HG02588 (cell line): ENCODE measurements around the gene NF1.
"Not testable (repeated sequence)": the region's sequence is repeated elsewhere in the genome, so short reads cannot be mapped to it uniquely, and the experiment has no call there.

Experiments
- ATAC-seq: cut with Tn5 transposase; IDR thresholded peaks from one replicate; pipeline ENCODE4 v1.9.1; 2021; ENCODE audit warnings: mild to moderate bottlenecking, moderate library complexity; ENCODE audit not compliant: unreplicated experiment

NF1 gene

DNA sequence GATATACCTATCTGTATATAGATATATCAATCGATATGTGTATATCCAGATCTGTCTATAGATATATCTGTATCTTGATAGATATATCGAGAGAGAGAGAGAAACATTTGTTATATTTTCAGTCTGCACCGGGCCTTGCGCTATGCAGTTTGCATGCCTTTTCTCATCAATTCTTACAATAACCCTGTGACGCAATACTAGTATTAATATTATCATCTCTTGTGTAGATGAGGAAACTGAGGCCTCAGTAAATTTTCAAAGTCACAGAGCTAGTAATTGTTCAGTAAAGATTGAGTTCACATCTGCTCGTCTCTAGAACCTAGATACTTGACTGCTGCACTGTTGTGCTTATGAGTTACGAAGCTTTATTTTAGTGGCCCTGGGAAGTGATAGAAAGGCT is 77.6 kb downstream of the NF1 start:
- no peak for ATAC-seq

GRCh38 chr17:31174215-31174614 is 79.4 kb downstream of the NF1 start:
- no peak for ATAC-seq

DNA sequence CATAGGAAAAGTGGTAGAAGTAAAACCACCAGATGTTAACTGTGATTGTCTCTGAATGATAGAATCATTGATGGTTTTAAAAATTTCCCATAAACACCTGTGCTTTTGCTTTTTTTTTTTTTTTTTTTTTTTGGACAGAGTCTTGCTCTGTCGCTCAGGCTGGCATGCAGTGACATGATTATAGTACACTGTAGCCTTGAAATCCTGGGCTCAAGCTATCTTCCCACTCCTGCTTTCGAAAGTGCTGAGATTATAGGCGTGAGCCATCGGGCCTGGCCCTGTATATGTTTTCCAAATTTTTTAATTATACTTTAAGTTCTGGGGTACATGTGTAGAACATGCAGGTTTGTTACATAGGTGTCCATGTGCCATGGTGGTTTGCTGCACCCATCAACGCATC is 80.5 kb downstream of the NF1 start:
- ATAC-seq: no peak

DNA sequence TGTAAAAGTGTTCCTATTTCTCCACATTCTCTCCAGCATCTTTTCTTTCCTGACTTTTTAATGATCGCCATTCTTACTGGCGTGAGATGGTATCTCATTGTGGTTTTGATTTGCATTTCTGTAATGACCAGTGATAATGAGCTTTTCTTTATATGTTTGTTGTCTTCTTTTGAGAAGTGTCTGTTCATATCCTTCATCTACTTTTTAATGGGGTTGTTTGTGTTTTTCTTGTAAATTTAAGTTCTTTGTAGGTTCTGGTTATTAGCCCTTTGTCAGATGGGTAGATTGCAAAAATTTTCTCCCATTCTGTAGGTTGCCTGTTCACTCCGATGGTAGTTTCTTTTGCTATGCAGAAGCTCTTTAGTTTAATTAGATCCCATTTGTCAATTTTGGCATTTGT is 81.4 kb downstream of the NF1 start:
- not testable (repeated sequence) for ATAC-seq

DNA sequence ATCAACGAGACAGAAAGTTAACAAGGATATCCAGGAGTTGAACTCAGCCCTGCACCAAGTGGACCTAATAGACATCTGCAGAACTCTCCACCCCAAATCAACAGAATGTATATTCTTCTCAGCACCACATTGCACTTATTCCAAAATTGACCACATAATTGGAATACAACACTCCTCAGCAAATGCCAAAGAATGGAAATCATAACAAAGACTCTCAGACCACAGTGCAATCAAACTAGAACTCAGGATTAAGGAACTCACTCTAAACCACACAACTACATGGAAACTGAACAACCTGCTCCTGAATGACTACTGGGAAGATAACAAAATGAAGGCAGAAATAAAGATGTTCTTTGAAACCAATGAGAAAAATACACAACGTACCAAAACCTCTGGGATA is 84.2 kb downstream of the NF1 start:
- not testable (repeated sequence) for ATAC-seq

DNA sequence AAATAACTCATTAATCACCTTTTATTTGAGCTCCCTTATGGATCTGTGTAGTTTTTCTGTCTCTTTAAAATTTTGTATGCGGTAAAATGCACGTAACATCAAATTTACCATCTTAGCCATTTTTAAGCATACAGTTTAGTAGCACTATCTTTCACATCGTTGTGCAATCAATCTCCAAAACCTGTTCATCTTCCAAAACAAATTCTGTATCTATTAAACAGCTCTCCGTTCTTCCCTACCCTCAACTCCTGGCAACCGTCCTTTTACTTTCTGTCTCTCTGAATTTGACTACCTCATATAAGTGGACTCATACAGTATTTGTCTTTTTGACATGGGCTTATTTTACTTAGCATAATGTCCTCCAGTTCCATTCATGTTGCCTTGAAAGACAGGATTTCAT is 100.5 kb downstream of the NF1 start:
- no peak for ATAC-seq

DNA sequence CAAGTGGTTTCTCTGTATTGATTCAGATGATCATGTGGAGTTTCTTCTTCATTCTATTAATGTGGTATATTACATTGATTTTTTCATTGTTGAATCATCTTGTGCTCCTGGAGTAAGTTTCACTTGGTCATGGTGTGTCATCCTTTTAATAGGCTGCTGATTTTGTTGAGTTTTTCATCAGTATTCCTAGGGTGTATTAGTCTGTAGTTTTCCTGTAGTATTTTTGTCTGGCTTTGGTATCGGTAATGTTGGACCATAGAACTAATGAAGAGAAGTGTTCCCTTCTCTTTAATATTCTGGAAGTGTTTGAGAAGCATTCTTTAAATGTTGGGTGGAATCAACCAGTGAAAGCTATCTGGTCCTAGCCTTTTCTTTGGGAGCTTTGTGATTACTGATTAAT is 103.2 kb downstream of the NF1 start:
- ATAC-seq: no peak

DNA sequence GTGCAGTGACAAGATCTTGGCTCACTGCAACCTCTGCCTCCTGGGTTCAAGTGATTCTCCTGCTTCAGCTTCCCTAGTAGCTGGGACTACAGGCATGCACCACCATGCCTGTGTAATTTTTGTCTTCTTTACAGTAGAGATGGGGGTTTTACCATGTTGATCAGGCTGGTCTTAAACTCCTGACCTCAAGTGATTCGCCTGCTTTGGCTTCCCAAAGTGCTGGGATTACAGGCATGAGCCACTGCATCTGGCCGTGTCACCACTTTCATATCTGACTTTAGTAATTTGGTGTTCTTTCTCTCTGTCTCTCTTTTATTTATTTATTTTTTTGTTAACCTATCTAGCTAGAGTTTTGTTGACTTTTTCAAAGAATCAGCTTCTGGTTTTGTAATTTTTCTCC is 103.9 kb downstream of the NF1 start:
- ATAC-seq: not testable (repeated sequence)

- ATAC-seq: no peak
Observed at GRCh38 chr17:31200287-31200686, 105.5 kb downstream of the NF1 start.

DNA sequence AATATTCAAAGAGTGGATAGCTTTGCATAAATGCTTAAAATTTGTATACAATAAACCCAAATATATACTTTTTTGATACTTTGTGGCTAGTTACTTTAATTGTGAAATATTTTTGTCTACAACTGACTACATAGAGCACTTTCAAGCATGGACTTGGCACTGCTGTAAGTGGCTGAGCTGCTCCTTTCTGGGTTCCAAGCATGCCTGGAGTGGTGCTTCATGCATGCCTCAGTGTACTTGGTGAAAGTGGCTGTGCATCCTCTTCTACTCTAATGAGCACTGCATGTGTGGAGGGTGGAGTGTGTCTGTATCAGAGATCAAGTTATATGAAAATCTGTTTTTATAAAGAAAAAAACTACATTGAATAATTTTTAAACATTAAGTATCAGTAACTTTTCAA is 108.2 kb downstream of the NF1 start:
- no peak for ATAC-seq

GRCh38 chr17:31211352-31212012 is 116.7 kb downstream of the NF1 start:
- no peak for ATAC-seq

GRCh38 chr17:31216031-31216751 is 121.4 kb downstream of the NF1 start:
- no peak for ATAC-seq

DNA sequence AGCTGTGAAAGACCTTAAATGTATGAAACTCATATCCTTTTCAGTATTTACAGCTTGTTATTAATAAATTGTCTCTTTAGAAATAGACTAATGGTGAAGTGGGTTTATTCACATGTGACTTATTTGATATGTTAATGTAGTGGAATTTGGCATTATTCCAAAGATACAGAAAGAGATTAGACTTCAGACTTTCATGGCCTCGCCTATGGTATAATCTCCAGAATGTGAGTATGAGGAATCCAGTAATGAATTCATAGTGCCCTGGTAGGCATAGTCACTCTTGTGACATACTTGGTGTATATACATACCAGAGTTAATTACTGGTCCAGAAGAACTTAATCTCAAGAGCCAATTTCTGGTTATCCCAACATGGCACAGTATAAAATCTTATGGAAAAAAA is 129.6 kb downstream of the NF1 start:
- no peak for ATAC-seq

DNA sequence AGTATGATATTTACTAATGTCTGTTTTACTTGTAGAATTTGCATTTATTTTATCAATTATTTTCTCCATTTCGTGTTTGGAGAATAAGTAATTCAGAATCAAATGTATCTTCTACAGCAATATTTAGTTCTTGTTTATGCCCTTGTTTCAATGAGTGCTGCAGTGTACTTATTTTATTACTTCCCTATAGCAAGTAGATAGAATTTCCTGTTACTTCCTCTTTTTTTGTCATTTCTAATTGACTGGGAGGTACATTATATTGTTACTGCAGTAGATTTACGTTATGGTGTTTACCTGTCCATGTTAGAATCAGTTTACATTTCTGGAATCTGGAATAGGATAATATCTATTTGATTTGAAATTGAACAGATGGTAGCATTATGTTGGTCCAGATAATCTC is 131.1 kb downstream of the NF1 start:
- no peak for ATAC-seq

- no peak for ATAC-seq
Observed at GRCh38 chr17:31226373-31226772, 131.6 kb downstream of the NF1 start.

- no peak for ATAC-seq
Observed at GRCh38 chr17:31226950-31227349, 132.2 kb downstream of the NF1 start.

DNA sequence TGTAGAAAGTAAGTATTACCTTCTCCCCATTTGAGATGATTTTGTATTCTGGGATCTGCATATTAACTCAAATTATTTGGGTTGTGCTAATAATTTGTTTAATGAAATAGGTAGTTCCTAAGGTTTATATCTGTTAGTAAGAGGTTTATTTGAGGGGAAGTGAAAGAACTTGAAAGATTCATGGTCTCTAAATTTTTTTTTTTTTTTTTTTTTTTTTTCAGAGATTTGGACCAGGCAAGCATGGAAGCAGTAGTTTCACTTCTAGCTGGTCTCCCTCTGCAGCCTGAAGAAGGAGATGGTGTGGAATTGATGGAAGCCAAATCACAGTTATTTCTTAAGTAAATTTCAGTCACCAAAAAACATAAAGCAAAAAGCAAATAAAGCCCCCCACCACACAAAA is 137.1 kb downstream of the NF1 start:
- no peak for ATAC-seq

DNA sequence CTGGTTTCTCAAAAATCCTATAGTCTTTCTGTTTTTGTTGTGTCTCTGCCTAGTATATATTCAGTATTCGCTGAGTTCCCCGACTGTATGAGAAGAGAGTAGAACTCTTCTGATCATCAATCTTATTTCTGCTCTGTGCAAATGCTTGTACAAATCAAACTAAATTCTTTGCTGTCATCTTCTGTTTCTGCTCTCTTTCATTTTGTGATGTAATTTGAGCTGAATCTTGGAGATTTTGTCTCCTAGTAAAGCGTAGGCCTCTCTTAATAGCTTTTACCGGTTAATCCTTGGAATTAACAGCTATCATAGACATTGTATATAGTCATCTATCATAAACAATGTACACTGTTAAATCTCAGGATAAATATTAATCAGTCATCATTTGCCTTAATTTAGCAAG is 140.3 kb downstream of the NF1 start:
- ATAC-seq: no peak

DNA sequence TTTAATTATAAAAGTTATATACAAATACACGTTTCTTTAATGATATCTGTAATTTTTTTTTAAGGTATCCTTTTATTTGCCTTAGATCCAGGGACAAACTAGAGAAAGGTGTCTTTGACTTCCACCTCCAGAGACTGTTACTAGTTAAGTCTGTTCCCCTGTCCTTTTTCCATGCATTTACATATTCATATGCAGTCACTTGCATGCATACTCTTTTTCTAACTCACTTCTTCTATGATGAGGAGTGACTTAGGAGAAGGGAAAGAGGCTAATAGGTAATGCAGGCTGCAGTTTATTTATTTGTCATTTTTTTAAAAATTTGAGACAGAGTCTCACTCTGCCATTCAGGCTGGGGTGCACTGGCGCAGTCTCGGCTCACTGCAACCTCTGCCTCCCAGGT is 141.4 kb downstream of the NF1 start:
- no peak for ATAC-seq

- ATAC-seq: no peak
Observed at GRCh38 chr17:31236712-31237111, 141.9 kb downstream of the NF1 start.

- ATAC-seq: no peak
Observed at GRCh38 chr17:31241116-31241515, 146.3 kb downstream of the NF1 start.

DNA sequence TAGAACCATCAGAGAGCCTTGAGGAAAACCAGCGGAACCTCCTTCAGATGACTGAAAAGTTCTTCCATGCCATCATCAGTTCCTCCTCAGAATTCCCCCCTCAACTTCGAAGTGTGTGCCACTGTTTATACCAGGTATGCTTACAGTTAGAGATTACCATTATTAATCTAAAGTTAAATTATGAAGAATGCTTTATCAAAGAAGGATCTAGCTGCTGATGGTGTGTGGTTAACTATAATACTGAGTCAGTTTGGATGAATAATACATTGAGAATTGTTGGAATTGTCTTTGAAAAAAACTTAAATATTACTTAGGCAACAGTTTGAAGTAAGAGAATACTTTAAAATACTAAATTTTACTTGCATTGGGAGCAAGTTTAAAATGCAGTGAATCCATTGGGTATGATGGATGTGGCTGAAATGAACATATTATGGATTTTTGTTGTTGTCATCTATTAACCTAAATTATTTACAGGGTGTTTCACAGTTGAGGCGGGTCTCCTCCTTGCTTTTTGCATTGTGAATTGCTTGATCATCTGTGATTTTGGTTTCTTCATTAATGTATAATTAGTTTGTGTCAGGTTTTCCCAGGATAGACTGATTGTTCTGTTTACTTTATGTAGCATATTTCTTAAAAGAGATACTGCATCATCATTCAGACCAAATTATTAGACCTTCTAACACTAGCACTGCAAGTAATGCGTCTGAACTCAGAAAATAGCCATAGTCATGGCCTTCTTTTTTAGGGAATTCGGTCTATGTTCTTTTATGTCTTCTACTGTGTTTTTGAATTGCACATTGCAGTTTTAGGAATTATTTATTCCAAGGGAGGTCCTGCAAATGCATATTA is 154.4 kb downstream of the NF1 start:
- ATAC-seq: no peak
